GM18858 (cell line): ENCODE data around the gene SLX4IP.
"Not testable (repeated sequence)": the region's sequence is repeated elsewhere in the genome, so short reads cannot be mapped to it uniquely, and the experiment has no call there.

Experiments
- ATAC-seq: cut with Tn5 transposase; IDR thresholded peaks from one replicate; pipeline ENCODE4 v1.9.1; 2021; ENCODE audit not compliant: unreplicated experiment

The SLX4IP gene

GRCh38 chr20:10434832-10435812, at the start of gene SLX4IP:
TSS of gene SLX4IP (plus strand) at chr20:10435305. CDS start at chr20:10458205, 22,900 bp downstream.
- peak; percentile 48 for ATAC-seq

- ATAC-seq = no peak
These were observed 49.1 kb upstream of the SLX4IP start for GRCh38 chr20:10385850-10386544.

GRCh38 chr20:10387686-10388085, 47.4 kb upstream of the SLX4IP start:
- no peak for ATAC-seq

- no peak for ATAC-seq
These were observed 46.5 kb upstream of the SLX4IP start for GRCh38 chr20:10388597-10388996.

GRCh38 chr20:10390709-10391108, 44.4 kb upstream of the SLX4IP start:
- no peak for ATAC-seq

GRCh38 chr20:10394752-10395151, 40.4 kb upstream of the SLX4IP start:
- not testable (repeated sequence) for ATAC-seq

DNA sequence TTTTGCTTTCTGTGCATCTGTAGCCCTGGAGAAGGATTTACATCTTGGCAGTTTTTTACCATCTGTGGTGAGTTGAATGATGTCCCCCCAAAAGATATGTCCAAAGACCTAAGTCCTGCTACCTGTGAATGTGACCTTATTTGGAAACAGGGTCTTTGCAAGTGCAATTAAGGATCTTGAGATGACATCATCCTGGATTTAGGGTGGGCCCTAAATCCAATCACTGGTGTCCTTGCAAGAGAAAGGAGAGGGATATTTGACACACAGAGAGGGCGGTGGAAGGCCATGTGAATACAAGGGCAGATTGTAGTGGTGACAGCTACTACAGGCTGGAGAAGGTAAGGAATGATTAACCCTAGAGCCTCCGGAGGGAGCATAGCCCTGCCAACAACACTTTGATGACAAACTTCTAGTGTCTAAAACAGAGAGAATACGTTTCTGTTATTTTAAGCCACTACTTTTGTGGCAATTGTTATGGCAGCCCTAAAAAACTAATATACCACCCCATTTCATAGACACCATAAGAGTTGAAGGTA, 36.2 kb upstream of the SLX4IP start:
- ATAC-seq = no peak

- ATAC-seq = no peak
These were observed 32.0 kb upstream of the SLX4IP start for GRCh38 chr20:10402938-10403608.

GRCh38 chr20:10404023-10404628, 31.0 kb upstream of the SLX4IP start:
- no peak for ATAC-seq

DNA sequence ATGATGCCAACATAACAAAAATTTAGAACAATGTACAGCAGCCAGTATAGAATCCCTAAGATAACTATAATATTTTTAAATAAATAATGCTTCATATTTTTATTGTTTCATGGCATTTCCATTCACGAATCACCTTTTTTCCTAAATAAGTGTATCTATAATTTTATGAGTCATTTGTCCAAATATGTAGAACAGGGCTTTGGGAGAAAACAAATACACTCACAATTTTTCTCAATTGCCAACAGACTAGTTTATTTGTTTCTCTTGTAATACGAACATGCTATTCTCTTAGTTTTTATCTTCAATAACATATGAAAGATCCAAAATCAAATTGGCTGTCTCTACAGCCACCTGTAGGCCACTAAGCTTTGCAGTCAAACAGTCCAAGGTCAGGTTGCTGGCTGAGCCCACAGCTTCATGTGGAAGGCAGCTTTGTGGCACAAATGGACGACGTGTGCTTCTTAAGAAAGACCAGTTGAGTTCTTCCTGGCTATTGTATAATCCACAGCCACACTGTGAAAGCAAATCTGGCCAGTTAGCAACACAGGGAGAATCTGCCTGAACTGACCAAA, 30.1 kb upstream of the SLX4IP start:
- ATAC-seq = no peak

GRCh38 chr20:10408108-10408813, 26.8 kb upstream of the SLX4IP start:
- no peak for ATAC-seq

GRCh38 chr20:10411673-10412072, 23.4 kb upstream of the SLX4IP start:
- ATAC-seq = no peak

DNA sequence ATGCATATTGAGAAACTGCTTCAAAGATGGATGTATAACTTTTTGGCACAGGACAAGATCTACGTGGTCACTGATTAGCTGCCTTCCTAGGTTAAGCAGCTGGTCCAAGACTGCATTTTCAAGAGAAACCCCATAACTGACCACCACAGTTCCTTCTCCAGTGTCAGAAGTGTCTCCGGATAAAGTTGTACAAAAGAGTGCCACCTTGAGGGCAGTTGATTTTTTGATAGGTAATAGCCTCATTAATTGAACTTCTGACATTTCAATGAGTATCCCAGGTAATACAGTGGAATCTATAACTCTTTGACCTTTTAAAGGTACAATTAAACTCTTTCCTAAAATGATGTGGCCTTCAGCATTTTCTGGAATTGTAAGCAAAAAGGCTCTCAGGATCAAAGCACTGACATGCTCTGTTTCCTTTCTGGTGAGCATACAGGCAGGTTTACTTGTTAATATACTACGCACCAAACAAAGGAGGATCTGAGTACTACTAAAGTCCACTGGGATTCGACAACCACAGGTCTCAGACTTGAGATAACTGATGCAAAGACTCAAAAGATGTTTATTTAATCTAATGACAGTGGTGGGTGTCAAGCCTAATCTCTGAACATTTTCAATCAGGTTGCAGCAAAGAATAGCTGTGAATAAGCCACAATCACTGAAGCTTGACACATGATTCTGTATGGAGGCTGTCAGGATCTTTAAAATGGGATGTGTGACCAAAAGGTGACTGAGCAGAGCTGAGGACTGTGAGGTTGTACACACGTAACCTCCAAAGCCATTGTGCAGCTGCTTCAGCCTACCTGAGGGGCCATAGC, 22.3 kb upstream of the SLX4IP start:
- no peak for ATAC-seq

- no peak for ATAC-seq
These were observed 20.0 kb upstream of the SLX4IP start for GRCh38 chr20:10415013-10415650.

DNA sequence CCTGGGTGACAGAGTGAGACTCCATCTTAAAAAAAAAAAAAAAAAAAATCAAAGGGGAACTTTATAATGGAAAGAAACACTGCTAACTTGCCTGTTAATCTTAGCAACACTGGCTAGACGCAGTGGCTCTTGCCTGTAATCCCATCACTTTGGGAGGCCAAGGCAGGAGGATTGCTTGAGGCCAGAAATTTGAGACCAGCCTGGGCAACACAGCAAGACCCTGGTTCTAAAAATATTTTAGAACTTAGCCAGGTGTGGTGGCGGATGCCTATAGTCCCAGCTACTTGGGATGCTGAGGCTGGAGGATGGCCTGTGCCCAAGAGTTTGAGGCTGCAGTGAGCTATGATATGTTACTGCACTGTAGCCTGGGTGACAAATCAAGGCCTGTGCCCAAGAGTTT, 17.9 kb upstream of the SLX4IP start:
- ATAC-seq = not testable (repeated sequence)

- no peak for ATAC-seq
These were observed 15.5 kb upstream of the SLX4IP start for GRCh38 chr20:10419550-10420133.

GRCh38 chr20:10423735-10424134, 11.4 kb upstream of the SLX4IP start:
- ATAC-seq = peak; percentile 39

- no peak for ATAC-seq
These were observed 7.9 kb upstream of the SLX4IP start for GRCh38 chr20:10427060-10427692.
